ENCODE measurements around the gene UPK3B. TPM values are rescaled to one million over a fixed set of nuclear protein-coding genes. Genes with fewer than 3 reads are reported as not detected.

The UPK3B gene
- total RNA-seq, 6 donors from 2014 or later = 26.8 to 507 (median 51.0) TPM

Small RNA genes within 50 kb of the gene (small RNA-seq; reads per million reads assigned to genes)
- gene RF00019 = 0 reads per million in 4 donors

Other genes with a start within 250 kb of the UPK3B start
- 100 to 1,000 TPM; 164 to 703 (median 300) TPM for gene HSPB1, start 207.9 kb upstream of the UPK3B start, total RNA-seq
- gene YWHAG, start 151.6 kb upstream of the UPK3B start, total RNA-seq = 100 to 1,000 TPM in 1 of 6 donors, 10 to 100 TPM in 5; 51.3 to 114 (median 73.4) TPM
- gene SSC4D, start 100.9 kb upstream of the UPK3B start, total RNA-seq = 1 to 10 TPM in 5 of 6 donors, not detected in 1; 1.7 to 2.1 (median 1.9) TPM
- 10 to 100 TPM in 1 of 6 donors, 1 to 10 TPM in 1, under 1 TPM in 3, not detected in 1; 0.61 to 11.8 (median 0.78) TPM for gene ZP3, start 85.6 kb upstream of the UPK3B start, total RNA-seq
- 10 to 100 TPM; 24.2 to 82.8 (median 36.1) TPM for gene DTX2, start 48.8 kb upstream of the UPK3B start, total RNA-seq
- gene SPDYE16, start 32.7 kb downstream of the UPK3B start, total RNA-seq = 1 to 10 TPM in 2 of 6 donors, under 1 TPM in 2, not detected in 2; 0.24 to 1.2 (median 0.67) TPM
- gene POMZP3, start 116.7 kb downstream of the UPK3B start, total RNA-seq = 10 to 100 TPM in 3 of 6 donors, 1 to 10 TPM in 3; 6.7 to 28.3 (median 11.9) TPM